RWPE2 (cell line): ENCODE results near the gene TTYH2.

Source experiments
- ATAC-seq: fragments of 200-7000 bp; cut with Tn5 transposase; 3 replicates; pipeline ENCODE4 v1.9.1; 2021; ENCODE audit warnings: low read depth
- DNase-seq: peaks from one replicate; pipeline ENCODE4 v3.0.0-alpha.2; 2020; ENCODE audit warnings: low spot score
- H3K27ac ChIP-seq: fragments of 450-650 bp; 2 replicates; pipeline ENCODE4 v1.5.1; 2017; ENCODE audit warnings: mild to moderate bottlenecking; ENCODE audit not compliant: poor library complexity, severe bottlenecking
- H3K27me3 ChIP-seq: fragments of 250-450 bp; sonication (Bioruptor Pico); 2 replicates; pipeline ENCODE4 v1.5.1; 2021; ENCODE audit warnings: mild to moderate bottlenecking, moderate library complexity; ENCODE audit not compliant: insufficient read depth, poor library complexity, severe bottlenecking
- H3K36me3 ChIP-seq: fragments of 250-450 bp; sonication (Bioruptor Pico); 2 replicates; pipeline ENCODE4 v1.5.1; 2020; ENCODE audit warnings: low read depth, mild to moderate bottlenecking, moderate library complexity
- H3K4me1 ChIP-seq: fragments of 250-450 bp; sonication (Bioruptor Pico); 2 replicates; pipeline ENCODE4 v1.5.1; 2021; ENCODE audit warnings: mild to moderate bottlenecking, moderate library complexity; ENCODE audit not compliant: insufficient read depth, poor library complexity, severe bottlenecking
- H3K4me3 ChIP-seq: fragments of 250-450 bp; sonication (Bioruptor Pico); 2 replicates; pipeline ENCODE4 v1.5.1; 2021; ENCODE audit warnings: mild to moderate bottlenecking, moderate library complexity; ENCODE audit not compliant: severe bottlenecking
- H3K9me3 ChIP-seq: fragments of 250-450 bp; sonication (Bioruptor Pico); 2 replicates; pipeline ENCODE4 v1.5.1; 2021; ENCODE audit warnings: mild to moderate bottlenecking, moderate library complexity; ENCODE audit not compliant: severe bottlenecking
- TF ChIP-seq, protein P1 (sequence below): fragments of 450-650 bp; IDR thresholded peaks from one replicate; pipeline ENCODE4 v1.5.1; 2017; ENCODE audit warnings: mild to moderate bottlenecking, moderate library complexity; ENCODE audit not compliant: poor library complexity, severe bottlenecking

TTYH2 gene

DNA sequence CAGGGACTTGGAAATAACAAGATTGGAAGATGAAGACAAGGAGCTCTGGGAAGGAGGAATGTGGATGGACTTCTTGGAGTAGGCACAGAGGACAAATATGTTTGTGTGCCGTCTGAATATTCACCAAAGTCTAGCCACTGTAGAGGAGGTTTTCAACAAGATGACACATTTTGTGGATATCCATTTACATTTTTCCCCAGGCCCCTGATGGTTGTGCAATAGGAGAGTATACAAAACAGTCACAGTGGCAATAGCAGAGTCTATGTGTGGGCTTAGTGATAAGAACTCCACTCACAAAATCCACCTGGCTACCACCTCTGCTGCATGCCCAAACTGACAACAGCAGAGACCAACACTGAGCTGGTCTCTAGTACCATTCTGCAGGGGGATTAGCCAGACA is 42.4 kb upstream of the TTYH2 start:
- no peak for DNase-seq
- TF ChIP-seq, protein P1, sequence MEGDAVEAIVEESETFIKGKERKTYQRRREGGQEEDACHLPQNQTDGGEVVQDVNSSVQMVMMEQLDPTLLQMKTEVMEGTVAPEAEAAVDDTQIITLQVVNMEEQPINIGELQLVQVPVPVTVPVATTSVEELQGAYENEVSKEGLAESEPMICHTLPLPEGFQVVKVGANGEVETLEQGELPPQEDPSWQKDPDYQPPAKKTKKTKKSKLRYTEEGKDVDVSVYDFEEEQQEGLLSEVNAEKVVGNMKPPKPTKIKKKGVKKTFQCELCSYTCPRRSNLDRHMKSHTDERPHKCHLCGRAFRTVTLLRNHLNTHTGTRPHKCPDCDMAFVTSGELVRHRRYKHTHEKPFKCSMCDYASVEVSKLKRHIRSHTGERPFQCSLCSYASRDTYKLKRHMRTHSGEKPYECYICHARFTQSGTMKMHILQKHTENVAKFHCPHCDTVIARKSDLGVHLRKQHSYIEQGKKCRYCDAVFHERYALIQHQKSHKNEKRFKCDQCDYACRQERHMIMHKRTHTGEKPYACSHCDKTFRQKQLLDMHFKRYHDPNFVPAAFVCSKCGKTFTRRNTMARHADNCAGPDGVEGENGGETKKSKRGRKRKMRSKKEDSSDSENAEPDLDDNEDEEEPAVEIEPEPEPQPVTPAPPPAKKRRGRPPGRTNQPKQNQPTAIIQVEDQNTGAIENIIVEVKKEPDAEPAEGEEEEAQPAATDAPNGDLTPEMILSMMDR, result no peak
- Histone ChIP-seq H3K36me3 (no peaks in the 10 kb centered on the region), H3K27me3 (peaks cover 34% of the 10 kb centered on the region), H3K27ac (no peak overlapping the region), H3K9me3 (no peaks in the 10 kb centered on the region), H3K4me3 (no peak overlapping the region), H3K4me1 (no peaks in the 10 kb centered on the region)
- no peak for ATAC-seq

DNA sequence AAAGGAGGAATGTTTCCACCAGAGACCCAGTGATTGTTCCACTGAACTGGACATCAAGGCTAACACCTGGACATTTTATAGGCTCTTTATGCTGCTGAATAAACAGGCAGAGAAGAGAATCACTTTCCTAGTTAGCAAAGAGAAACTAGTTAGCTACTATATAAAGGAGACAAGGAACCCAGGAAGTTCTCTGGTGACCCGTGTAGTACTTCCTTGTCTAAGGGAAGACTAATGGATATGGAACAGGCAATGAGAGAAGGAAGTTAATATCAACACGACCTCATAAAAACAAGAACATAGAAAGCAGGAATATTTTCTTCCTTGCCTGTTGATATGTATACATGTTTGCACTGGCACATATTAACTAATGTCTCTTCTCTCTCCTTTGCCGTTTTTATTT is 40.7 kb upstream of the TTYH2 start:
- TF ChIP-seq, protein P1, result no peak
- H3K27me3 ChIP-seq, result peaks cover 21% of the 10 kb centered on the region

DNA sequence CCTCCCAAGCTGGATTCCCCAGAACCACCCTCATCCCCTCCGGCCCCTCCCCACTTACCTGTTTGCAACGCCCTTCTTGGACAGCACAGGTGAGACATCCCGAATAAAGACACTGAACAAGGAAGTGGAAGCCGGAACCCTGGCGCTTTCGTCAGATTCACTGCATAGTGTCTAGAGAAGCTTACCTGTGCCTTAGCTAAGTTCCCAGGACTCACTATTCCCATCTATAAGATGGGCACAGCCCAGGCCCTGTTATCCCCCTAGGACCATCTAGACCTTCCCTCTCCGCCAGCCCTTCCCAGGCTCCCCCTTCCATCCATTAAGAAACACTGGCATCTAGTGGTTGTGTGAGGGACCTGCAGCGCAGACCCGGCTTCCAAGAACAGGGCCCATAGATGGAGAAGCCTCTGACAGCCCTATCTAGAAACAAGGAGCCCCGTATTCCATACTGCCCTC is 36.8 kb upstream of the TTYH2 start:
- ATAC-seq (peak; percentile 84), DNase-seq (no peak)
- Histone ChIP-seq H3K36me3 (no peaks in the 10 kb centered on the region), H3K4me1 (no peaks in the 10 kb centered on the region), H3K9me3 (no peaks in the 10 kb centered on the region), H3K4me3 (no peak overlapping the region), H3K27me3 (peaks cover 21% of the 10 kb centered on the region), H3K27ac (no peak overlapping the region)
- TF ChIP-seq, protein P1, result peak; percentile 81

More for the DNA sequence above, 40.7 kb upstream of the TTYH2 start:
- Histone ChIP-seq H3K9me3 (no peaks in the 10 kb centered on the region), H3K36me3 (no peaks in the 10 kb centered on the region), H3K4me3 (no peak overlapping the region), H3K27ac (no peak overlapping the region), H3K4me1 (no peaks in the 10 kb centered on the region)
- DNase-seq (no peak), ATAC-seq (no peak)

DNA sequence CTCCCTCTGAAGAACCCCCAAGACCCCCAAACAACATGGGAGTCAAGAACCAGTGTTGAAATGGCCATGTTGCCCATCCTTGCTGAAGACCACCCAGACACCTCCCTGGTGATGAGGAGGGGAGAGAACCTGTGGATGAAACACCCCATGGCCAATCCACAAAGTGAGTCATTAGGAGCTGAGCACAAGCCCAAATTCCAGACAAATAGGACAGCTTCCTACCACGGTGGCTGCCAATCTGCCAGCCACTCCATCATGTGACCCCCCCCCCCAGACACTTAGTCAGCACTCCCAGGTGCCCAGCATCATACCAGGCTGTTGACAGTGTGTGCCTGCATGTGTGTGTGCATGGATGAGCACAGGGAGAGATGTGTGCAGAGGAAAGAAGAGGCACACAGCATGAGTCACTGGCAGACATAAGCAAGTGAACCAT is 36.3 kb upstream of the TTYH2 start:
- Histone ChIP-seq H3K27me3 (peaks cover 21% of the 10 kb centered on the region), H3K9me3 (no peaks in the 10 kb centered on the region), H3K4me1 (no peaks in the 10 kb centered on the region), H3K36me3 (no peaks in the 10 kb centered on the region), H3K4me3 (no peak overlapping the region), H3K27ac (no peak overlapping the region)
- ATAC-seq (peak; percentile 50), DNase-seq (no peak)
- TF ChIP-seq, protein P1, result peak; percentile 43

DNA sequence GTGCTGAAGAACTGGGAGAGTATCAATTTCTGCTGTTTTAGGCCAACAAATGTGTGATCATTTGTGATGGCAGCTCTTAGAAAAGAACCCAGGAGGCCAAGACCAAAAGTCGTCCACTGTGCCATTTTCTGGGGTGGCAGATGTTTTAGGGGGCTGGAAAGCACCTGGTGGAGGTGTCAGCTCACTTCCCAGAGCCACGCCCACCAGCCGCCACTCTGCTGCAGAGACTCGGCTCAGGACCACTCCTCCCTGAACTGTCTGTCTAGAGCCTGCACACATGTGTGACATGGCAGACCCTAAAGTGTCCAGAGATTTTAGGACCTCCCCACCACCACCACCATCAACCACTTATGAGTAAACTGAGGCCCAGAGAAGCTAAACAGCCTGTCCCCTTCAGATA is 33.8 kb upstream of the TTYH2 start:
- Histone ChIP-seq H3K4me1 (no peaks in the 10 kb centered on the region), H3K27me3 (peaks cover 13% of the 10 kb centered on the region), H3K27ac (no peak overlapping the region), H3K36me3 (no peaks in the 10 kb centered on the region), H3K9me3 (no peaks in the 10 kb centered on the region), H3K4me3 (no peak overlapping the region)
- DNase-seq (no peak), ATAC-seq (no peak)
- TF ChIP-seq, protein P1, result no peak
